ENCODE data around the gene CBX5. TPM values are rescaled to one million over a fixed set of nuclear protein-coding genes. Genes with fewer than 3 reads are reported as not detected.

The CBX5 gene
- total and polyA plus RNA-seq, 10 of the 15 experiments (the other 5 are each of a cell fraction or from before 2014, with no cell fraction given) = 46.7 to 138 (median 74.6) TPM

DNA sequence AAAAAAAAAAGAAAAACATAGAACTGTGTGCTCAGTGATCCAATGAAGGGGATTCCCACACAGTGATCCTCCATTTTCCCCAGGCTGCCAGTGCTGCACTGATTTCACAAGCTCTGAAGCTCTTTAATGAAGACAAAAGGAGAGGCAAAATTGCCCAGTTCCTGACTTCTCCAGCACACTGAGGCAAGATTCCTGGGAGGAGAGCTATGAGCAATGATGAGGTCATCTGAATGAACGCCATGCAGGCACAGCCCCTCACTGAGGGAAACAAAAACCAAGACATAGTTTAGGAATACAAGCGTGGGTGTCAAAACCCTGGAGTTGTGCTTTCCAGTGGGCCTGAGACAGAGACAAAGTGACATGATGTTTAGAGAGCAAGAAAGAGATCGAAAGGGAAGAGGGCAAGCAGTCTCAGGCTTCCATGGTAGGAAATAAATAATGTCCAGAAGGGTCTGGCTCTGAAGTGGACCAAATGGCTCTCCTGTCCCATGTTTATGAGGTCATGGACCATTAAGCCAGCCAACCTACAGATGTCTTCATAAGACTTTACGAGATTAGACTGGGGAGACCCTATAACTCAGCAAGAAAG lies 50.2 kb downstream of the CBX5 start:
- ChIA-PET CTCF (interaction anchor here (0.6 to 2.5 kb wide), 7 partner anchors 8 to 150 kb away, joined by 3 to 13 read pairs (median 7); no protein-coding TSS in a partner anchor), POLR2A (interaction anchor here (0.6 to 2.4 kb wide), 5 partner anchors 9 to 235 kb away, joined by 3 to 9 read pairs (median 3); partner anchors contain the start of genes CBX5 and HNRNPA1), SMC1A (ENCODE audit: uncharacterized antibody, unreplicated experiment) (interaction anchor here (0.7 to 2.5 kb wide), 9 partner anchors 8 to 152 kb away, joined by 3 to 9 read pairs (median 3); partner anchors contain the start of gene COPZ1), RAD21 (ENCODE audit: unreplicated experiment) (interaction anchor here (0.6 to 1.5 kb wide), 3 partner anchors 14 to 269 kb away, joined by 3 to 4 read pairs (median 3); no protein-coding TSS in a partner anchor)
- no peak for FAIRE-seq
- intact Hi-C loops (cut with micrococcal nuclease; ENCODE audit: unreplicated experiment) = no loop called here
- Histone ChIP-seq H3K9ac (ENCODE audit: control insufficient read depth, insufficient read depth, low read length) (no peak overlapping the region), H3K4me2 (ENCODE audit: control insufficient read depth, insufficient read depth) (no peak overlapping the region), H3K27me3 (replicated peaks in 1 of 2; ENCODE audit: control insufficient read depth in 2 of 2, insufficient read depth in 2 of 2, low read length in 1 of 2) (no peaks in the 10 kb centered on the region), H3K4me3 (no peak overlapping the region), H3K79me2 (ENCODE audit: control insufficient read depth, insufficient read depth, low read length) (no peaks in the 10 kb centered on the region), H2AFZ (ENCODE audit: control insufficient read depth, low read depth, low read length) (peak overlapping the region; percentile 37), H4K20me1 (ENCODE audit: control insufficient read depth, insufficient read depth) (no peaks in the 10 kb centered on the region), H3K27ac (ENCODE audit: control insufficient read depth, insufficient read depth) (no peak overlapping the region), H3K9me3 (replicated peaks; ENCODE audit: control insufficient read depth, insufficient read depth, low read length) (no peaks in the 10 kb centered on the region), H3K4me1 (ENCODE audit: control insufficient read depth, insufficient read depth, low read length) (peaks cover 5% of the 10 kb centered on the region; the same call in 1 of the 2 replicates), H3K36me3 (ENCODE audit: control insufficient read depth in 2 of 2, insufficient read depth in 2 of 2, low read length in 1 of 2) (no peaks in the 10 kb centered on the region; a peak in 1 of 4 replicates)
- ATAC-seq = peak; percentile 81
- 84% methylated on average over 4 of the region's 4 CpGs for WGBS (ENCODE audit: insufficient coverage, insufficient replicate concordance, low lambda C conversion rate, missing lambda C conversion rate)
- no TSS peak for BruUV-seq (replicated peaks)
- in situ Hi-C loops (cut with MboI) = no loop called here
- no peak for DNase-seq (ENCODE audit: low read depth, low spot score)
- TF ChIP-seq, protein P1, sequence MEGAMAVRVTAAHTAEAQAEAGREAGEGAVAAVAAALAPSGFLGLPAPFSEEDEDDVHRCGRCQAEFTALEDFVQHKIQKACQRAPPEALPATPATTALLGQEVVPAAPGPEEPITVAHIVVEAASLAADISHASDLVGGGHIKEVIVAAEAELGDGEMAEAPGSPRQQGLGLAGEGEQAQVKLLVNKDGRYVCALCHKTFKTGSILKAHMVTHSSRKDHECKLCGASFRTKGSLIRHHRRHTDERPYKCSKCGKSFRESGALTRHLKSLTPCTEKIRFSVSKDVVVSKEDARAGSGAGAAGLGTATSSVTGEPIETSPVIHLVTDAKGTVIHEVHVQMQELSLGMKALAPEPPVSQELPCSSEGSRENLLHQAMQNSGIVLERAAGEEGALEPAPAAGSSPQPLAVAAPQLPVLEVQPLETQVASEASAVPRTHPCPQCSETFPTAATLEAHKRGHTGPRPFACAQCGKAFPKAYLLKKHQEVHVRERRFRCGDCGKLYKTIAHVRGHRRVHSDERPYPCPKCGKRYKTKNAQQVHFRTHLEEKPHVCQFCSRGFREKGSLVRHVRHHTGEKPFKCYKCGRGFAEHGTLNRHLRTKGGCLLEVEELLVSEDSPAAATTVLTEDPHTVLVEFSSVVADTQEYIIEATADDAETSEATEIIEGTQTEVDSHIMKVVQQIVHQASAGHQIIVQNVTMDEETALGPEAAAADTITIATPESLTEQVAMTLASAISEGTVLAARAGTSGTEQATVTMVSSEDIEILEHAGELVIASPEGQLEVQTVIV (IDR thresholded peaks at IDR 0.05; ENCODE audit: borderline replicate concordance, partially characterized antibody) = no peak
- TF ChIP-seq TCF3 (IDR thresholded peaks at IDR 0.05; ENCODE audit: borderline replicate concordance, insufficient read depth, low read depth, low read length) (no peak), POLR2A (IDR thresholded peaks at IDR 0.05; ENCODE audit: low read depth, low read length) (no peak), POU2F2 (IDR thresholded peaks at IDR 0.05; ENCODE audit: borderline replicate concordance, low read depth, low read length) (no peak), YY1 (IDR thresholded peaks at IDR 0.05; ENCODE audit: low read depth, low read length) (peak; percentile 79), NFXL1 (IDR thresholded peaks at IDR 0.05; ENCODE audit: borderline replicate concordance) (no peak), FOXM1 (IDR thresholded peaks at IDR 0.05; ENCODE audit: low read depth, low read length) (no peak), CREB1 (IDR thresholded peaks at IDR 0.05; ENCODE audit: low read depth) (no peak), ZNF217 (IDR thresholded peaks at IDR 0.05) (no peak), SUPT20H (IDR thresholded peaks at IDR 0.05; ENCODE audit: borderline replicate concordance, control insufficient read depth, low read depth, low read length) (no peak), CHD1 (IDR thresholded peaks at IDR 0.05; ENCODE audit: low read depth, low read length) (no peak)
- TF ChIP-seq, protein P2, sequence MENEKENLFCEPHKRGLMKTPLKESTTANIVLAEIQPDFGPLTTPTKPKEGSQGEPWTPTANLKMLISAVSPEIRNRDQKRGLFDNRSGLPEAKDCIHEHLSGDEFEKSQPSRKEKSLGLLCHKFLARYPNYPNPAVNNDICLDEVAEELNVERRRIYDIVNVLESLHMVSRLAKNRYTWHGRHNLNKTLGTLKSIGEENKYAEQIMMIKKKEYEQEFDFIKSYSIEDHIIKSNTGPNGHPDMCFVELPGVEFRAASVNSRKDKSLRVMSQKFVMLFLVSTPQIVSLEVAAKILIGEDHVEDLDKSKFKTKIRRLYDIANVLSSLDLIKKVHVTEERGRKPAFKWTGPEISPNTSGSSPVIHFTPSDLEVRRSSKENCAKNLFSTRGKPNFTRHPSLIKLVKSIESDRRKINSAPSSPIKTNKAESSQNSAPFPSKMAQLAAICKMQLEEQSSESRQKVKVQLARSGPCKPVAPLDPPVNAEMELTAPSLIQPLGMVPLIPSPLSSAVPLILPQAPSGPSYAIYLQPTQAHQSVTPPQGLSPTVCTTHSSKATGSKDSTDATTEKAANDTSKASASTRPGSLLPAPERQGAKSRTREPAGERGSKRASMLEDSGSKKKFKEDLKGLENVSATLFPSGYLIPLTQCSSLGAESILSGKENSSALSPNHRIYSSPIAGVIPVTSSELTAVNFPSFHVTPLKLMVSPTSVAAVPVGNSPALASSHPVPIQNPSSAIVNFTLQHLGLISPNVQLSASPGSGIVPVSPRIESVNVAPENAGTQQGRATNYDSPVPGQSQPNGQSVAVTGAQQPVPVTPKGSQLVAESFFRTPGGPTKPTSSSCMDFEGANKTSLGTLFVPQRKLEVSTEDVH (IDR thresholded peaks at IDR 0.05; ENCODE audit: low read depth, partially characterized antibody) = no peak
- TF ChIP-seq, protein P3, sequence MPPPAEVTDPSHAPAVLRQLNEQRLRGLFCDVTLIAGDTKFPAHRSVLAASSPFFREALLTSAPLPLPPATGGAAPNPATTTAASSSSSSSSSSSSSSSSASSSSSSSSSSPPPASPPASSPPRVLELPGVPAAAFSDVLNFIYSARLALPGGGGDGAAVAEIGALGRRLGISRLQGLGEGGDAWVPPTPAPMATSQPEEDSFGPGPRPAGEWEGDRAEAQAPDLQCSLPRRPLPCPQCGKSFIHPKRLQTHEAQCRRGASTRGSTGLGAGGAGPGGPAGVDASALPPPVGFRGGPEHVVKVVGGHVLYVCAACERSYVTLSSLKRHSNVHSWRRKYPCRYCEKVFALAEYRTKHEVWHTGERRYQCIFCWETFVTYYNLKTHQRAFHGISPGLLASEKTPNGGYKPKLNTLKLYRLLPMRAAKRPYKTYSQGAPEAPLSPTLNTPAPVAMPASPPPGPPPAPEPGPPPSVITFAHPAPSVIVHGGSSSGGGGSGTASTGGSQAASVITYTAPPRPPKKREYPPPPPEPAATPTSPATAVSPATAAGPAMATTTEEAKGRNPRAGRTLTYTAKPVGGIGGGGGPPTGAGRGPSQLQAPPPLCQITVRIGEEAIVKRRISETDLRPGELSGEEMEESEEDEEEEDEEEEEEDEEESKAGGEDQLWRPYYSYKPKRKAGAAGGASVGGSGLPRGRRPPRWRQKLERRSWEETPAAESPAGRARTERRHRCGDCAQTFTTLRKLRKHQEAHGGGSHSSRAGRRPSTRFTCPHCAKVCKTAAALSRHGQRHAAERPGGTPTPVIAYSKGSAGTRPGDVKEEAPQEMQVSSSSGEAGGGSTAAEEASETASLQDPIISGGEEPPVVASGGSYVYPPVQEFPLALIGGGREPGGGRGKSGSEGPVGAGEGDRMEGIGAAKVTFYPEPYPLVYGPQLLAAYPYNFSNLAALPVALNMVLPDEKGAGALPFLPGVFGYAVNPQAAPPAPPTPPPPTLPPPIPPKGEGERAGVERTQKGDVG (CRISPR knock-in tag; IDR thresholded peaks at IDR 0.05) = no peak
- TF ChIP-seq, protein P4, sequence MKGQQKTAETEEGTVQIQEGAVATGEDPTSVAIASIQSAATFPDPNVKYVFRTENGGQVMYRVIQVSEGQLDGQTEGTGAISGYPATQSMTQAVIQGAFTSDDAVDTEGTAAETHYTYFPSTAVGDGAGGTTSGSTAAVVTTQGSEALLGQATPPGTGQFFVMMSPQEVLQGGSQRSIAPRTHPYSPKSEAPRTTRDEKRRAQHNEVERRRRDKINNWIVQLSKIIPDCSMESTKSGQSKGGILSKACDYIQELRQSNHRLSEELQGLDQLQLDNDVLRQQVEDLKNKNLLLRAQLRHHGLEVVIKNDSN (IDR thresholded peaks at IDR 0.05; ENCODE audit: borderline replicate concordance, extremely low read length, insufficient read depth, low read depth, low read length) = no peak

All from GM12878 (cell line).